Measurements from ENCODE around the gene TMEM156. TPM values are rescaled to one million over a fixed set of nuclear protein-coding genes. Genes with fewer than 3 reads are reported as not detected.
A peak's percentile ranks its signal among the peaks of the same experiment; 100 is the strongest.
"Not testable (repeated sequence)": the region's sequence is repeated elsewhere in the genome, so short reads cannot be mapped to it uniquely, and the experiment has no call there.

The TMEM156 gene
- total RNA-seq, 1 experiment from 2014 or later, result not detected

DNA sequence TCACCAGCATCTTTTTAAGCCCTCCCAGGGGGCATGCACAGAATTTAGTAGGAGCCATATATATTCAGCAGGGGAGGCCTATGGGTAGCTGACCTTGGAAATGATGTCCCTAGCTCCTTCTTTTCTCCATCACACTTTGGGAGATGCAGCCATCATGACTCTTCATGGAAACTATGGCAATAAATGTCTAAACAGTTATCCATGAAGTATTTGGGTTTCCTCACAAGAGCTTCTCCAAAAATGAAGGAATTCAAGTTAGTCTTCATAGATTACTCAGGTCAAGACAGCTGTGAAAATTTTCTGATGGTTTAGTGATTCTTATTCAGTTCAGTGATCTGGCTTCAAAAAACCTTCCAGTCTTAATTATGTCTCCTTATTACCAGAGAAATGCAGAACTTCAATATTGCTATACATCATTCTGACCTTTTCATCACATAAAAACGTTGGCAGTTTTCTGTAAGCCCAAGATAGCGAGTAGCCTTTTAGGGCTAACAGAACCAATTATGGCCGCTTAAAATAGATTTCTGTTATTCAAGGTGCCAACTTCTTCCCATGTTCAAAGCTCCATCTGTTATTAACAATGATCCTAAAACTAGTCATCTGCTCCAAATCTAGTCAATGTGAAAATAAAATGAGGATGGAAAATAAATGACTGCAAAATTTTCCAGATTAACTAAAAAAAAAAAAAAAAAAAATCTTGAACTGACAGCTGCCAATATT lies 52.5 kb downstream of the TMEM156 start:
- in situ Hi-C loops (cut with HindIII; ENCODE audit: low pct_unique_long_range_greater_than_20kb, low sequenced_read_pairs), result no loop called here
- no peak for DNase-seq (ENCODE audit: low read depth, low spot score)

- in situ Hi-C loops (cut with HindIII; ENCODE audit: low pct_unique_long_range_greater_than_20kb, low sequenced_read_pairs), result no loop called here
- no peak for DNase-seq (ENCODE audit: low read depth, low spot score)
Observed at GRCh38 chr4:38979081-38979480, 53.1 kb downstream of the TMEM156 start.

DNA sequence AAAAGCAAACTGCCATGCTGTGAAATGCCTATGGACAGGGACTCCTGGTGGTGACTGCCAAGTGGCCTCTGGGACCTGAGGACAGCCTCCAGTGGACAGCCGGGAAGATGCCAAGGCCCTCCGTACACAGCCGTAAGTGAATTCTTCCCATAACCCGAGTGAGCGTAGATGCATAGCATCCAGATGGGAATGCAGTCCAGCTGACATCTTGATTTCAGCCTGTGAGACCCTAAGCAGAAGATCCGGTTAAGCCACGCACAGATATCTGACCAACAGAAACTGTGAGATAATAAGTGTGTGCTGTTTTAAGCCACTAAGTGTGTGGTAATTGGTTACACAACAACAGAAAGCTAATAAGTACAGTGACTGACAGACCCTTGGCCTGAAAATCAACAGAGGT lies 55.9 kb downstream of the TMEM156 start:
- in situ Hi-C loops (cut with HindIII; ENCODE audit: low pct_unique_long_range_greater_than_20kb, low sequenced_read_pairs), result no loop called here

GRCh38 chr4:38968668-38969067 lies 63.5 kb downstream of the TMEM156 start:
- no peak for DNase-seq (ENCODE audit: low read depth, low spot score)
- in situ Hi-C loops (cut with HindIII; ENCODE audit: low pct_unique_long_range_greater_than_20kb, low sequenced_read_pairs), result no loop called here

More for the DNA sequence above, 55.9 kb downstream of the TMEM156 start:
- no peak for DNase-seq (ENCODE audit: low read depth, low spot score)

DNA sequence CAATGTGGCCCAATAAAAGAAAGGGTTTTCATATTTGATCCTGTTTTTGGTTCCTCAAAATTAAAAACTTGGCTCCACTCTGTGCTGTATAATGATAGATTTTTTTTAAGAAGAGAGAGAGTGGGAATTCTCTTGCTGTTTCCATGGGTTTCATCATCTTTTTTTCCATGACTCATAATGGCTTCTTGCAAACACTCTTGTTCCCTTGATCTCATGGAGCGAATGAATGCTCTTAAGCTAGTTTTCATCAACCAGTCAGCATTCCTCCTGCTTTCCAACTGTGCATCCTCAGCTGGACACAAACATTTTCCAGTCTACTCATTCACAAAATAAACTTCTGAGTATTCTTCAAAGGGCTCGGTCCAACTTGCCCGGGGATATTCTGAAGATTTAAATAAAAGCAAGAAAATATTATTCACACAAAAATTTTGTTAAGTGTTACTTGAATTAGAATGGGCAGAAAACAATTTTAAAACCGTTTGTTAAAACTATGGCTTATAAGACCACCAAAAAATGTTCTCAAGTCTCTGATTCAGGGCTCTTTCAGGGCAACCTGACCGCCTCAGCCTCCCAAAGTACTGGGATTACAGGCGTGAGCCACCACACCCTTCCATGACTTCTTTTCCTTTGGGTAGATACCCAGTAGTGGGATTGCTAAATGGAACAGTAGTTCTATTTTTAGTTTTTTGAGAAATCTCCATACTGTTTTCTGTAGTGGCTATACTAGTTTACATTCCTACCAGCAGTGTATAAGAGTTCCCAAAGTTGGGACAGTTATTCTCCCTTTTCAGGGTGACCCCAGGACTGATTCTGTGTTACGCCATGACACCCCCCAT lies 64.7 kb downstream of the TMEM156 start:
- DNase-seq (ENCODE audit: low read depth, low spot score), result peak; percentile 38
- in situ Hi-C loops (cut with HindIII; ENCODE audit: low pct_unique_long_range_greater_than_20kb, low sequenced_read_pairs), result no loop called here

DNA sequence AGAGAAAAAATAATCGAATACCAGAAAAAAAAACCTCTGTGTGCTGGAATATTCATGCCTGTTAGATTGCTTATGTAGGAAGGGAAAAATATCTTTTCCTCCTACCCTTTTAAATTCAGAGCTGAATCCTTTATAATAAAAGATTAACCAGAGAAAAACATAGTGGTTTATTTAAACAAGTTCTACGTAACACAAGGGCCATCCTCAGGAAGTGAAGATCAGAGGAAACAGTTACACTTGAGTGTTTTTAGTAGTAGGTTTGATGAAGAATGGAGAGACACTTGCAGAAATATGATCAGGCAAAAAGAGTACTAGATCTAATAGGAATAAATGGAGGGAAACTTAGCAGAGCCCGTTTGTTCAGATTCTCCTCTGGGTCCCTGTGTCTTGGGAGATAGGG lies 66.3 kb downstream of the TMEM156 start:
- DNase-seq (ENCODE audit: low read depth, low spot score), result no peak

DNA sequence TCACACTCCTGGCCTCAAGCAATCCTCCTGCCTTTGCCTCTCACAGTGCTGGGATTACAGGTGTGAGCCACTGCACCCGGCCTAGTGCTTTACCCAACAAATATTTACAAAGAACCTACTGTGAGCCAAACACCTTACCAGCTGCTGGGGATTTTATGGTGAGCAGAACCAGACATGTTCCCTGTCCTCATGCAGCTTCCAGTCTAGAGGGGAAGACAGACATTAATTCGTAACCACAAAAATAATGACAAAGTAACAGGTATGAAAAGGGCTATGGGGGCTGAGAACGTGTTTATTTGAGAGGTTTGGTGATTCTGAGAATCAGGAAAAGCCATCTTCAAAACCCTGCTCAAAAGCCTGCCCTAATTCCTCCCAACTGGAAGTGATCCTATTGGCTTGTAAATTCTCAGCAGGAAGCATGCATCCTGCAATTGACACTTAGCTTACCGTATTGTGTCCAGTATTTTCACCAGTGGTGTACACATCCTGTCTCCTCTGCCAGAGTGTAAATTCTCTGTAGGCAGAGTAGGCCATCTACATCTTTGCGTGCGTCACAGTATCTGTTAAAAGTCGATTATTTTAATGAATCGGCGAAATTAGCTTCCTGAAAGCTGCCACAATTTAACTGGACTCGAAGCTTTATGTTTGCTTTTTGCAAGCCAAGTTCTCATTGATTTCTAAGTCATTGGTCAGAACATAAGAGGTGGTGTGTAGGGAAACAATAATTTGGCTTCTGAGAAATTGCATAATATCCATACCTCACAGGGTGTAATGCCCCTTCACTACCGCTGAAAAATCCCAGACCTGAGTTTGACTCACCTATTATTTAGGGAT lies 67.0 kb downstream of the TMEM156 start:
- no peak for DNase-seq (ENCODE audit: low read depth, low spot score)
- in situ Hi-C loops (cut with HindIII; ENCODE audit: low pct_unique_long_range_greater_than_20kb, low sequenced_read_pairs), result no loop called here

More for the DNA sequence above, 66.3 kb downstream of the TMEM156 start:
- in situ Hi-C loops (cut with HindIII; ENCODE audit: low pct_unique_long_range_greater_than_20kb, low sequenced_read_pairs), result no loop called here

DNA sequence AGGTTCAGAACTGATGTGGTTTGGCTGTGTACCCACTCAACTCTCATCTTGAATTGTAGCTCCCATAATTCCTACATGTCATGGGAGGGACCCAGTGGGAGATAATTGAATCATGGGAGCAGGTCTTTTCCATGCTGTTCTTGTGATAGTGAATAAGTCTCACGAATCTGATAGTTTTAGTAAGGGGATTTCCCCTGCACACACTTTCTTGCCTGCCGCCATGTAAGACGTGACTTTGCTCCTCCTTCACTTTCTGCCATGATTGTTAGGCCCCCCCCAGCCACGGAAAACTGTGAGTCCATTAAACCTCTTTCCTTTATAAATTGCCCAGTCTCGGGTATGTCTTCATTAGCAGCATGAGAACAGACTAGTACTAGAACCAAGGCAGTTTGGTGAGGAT lies 73.0 kb downstream of the TMEM156 start:
- in situ Hi-C loops (cut with HindIII; ENCODE audit: low pct_unique_long_range_greater_than_20kb, low sequenced_read_pairs); DNase-seq (ENCODE audit: low read depth, low spot score): not testable (repeated sequence)

- no peak for DNase-seq (ENCODE audit: low read depth, low spot score)
- in situ Hi-C loops (cut with HindIII; ENCODE audit: low pct_unique_long_range_greater_than_20kb, low sequenced_read_pairs), result no loop called here
Observed at GRCh38 chr4:38958453-38959190, 73.6 kb downstream of the TMEM156 start.

DNA sequence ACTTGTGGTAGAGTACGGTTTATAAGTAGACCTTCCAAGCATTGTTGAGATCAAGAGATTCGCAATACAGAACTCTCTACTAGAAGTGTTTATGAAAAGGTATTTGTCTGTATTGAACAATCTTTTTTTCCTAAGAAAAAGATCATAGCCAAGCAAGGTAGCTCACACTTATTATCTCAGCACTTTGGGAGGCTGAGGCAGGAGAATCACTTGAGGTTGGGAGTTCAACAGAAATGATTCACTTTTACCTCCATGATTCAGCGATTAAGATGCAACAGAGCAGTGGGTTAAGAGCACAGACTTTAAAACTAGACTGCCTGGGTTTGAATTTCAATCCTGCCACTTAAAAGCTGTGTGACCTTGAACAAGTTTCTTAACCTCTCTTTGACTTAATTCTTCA lies 74.3 kb downstream of the TMEM156 start:
- no peak for DNase-seq (ENCODE audit: low read depth, low spot score)
- in situ Hi-C loops (cut with HindIII; ENCODE audit: low pct_unique_long_range_greater_than_20kb, low sequenced_read_pairs), result no loop called here

DNA sequence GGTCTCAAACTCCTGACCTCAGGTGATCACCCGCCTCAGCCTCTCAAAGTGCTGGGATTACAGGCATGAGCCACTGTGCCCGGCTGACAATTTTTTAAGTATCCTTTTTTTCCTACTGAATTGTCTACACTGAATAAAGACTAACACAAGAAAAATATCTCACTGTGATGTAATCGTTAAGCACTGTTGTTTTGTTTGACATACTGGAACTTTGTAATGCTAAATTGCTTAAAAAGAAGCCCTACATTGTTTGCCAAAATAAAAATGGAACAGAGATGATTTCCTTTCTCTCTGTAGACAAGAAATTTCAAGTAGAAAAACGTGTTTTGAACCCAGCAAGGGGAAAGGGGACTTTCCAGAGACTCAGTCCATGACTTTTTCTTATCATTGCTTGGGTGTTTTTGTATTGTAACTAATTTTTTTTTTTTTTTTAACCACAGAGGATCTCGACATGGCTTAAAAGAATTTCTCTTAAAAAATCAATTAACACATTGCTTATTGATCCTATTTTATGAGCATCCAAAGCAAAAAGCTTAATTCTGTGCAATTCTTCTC lies 74.9 kb downstream of the TMEM156 start:
- DNase-seq (ENCODE audit: low read depth, low spot score), result no peak
- in situ Hi-C loops (cut with HindIII; ENCODE audit: low pct_unique_long_range_greater_than_20kb, low sequenced_read_pairs), result no loop called here

DNA sequence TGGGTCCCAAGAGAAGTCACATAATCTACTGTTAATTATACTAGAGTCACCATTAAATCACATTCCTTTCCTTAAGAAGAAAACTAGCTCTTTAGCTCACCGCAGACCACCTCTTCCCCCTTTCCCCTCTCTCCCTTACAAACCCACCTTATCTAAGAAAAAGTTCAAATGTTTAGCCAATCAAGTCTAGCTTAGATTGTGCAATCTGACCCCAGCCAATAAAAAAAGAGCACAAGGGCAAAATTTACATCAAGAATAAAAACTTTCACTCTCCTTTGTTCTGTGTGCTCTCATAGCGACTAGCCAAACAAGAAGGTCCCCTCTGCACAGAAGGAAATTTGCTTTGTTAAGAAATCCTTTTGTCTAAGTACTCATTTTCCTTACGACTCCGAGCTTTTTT lies 76.3 kb downstream of the TMEM156 start:
- DNase-seq (ENCODE audit: low read depth, low spot score), result no peak
- in situ Hi-C loops (cut with HindIII; ENCODE audit: low pct_unique_long_range_greater_than_20kb, low sequenced_read_pairs), result no loop called here

GRCh38 chr4:38954727-38955126 lies 77.5 kb downstream of the TMEM156 start:
- DNase-seq (ENCODE audit: low read depth, low spot score), result no peak
- in situ Hi-C loops (cut with HindIII; ENCODE audit: low pct_unique_long_range_greater_than_20kb, low sequenced_read_pairs), result no loop called here

DNA sequence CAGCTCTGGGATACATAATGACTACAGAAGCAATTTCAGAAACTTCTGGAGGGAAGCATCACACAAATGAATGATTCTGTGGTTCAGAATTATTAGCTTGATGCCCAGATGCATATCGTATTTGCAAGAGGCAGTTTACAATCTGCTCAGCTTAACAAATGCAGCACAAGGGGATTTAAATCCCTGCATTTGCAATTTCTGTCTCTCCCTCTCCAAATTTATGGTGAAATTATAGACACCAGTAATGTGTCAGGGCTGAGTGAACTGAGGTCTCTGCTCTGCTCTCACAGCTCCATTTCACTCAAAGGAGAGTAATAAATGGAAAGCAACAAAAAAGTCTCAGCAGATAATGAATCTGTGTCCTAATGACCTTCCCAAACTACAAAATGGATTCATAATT lies 80.2 kb downstream of the TMEM156 start:
- no peak for DNase-seq (ENCODE audit: low read depth, low spot score)
- in situ Hi-C loops (cut with HindIII; ENCODE audit: low pct_unique_long_range_greater_than_20kb, low sequenced_read_pairs), result no loop called here

GRCh38 chr4:38951598-38951997 lies 80.6 kb downstream of the TMEM156 start:
- DNase-seq (ENCODE audit: low read depth, low spot score), result no peak
- in situ Hi-C loops (cut with HindIII; ENCODE audit: low pct_unique_long_range_greater_than_20kb, low sequenced_read_pairs), result no loop called here

DNA sequence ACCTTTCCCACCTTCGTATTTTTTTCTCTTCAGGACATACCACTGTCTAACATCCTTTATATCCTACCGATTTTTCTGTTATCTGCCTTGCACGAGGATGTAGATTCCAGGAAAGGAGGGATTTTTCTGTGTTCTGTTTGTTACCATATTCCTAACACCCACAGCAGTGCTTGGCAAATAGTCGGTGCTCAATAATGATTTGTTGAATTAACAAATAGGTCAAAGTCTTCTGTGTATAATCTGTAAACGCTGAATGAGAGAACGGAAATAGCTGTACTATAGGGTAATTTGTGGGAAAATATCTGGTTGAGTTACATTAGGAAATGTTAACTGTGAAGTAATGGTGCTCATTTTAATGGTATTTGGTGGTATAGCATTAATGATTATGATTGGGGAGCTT lies 81.5 kb downstream of the TMEM156 start:
- DNase-seq (ENCODE audit: low read depth, low spot score), result no peak
- in situ Hi-C loops (cut with HindIII; ENCODE audit: low pct_unique_long_range_greater_than_20kb, low sequenced_read_pairs), result no loop called here

DNA sequence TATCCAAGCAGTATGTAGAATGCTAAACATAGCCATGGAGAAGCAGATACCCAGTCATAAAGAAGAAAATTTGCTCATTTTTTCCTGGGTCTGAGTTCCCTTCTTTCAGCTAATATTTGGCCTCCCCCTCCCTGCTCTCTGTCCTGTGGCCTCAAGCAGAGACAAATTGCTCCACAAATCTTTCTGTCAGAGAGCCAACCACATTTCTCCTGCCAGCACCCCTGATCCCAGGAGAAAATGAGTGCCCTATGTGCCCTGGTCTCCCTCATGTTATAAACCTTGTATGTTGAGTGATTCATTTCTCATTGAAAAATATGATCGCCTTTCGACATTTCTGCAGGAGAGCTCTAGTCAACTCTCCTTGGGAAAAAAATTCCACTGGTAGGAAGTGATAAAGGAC lies 82.0 kb downstream of the TMEM156 start:
- DNase-seq (ENCODE audit: low read depth, low spot score), result no peak
- in situ Hi-C loops (cut with HindIII; ENCODE audit: low pct_unique_long_range_greater_than_20kb, low sequenced_read_pairs), result no loop called here
